Adrenal gland (tissue), 5 donors: ENCODE results near the gene LMNA.

Source experiments
- POLR2A ChIP-seq, 2 donors: fragments of 450-650 bp; IDR thresholded peaks; one replicate each; pipeline ENCODE4 v1.6.1; 2017; ENCODE audit warnings: antibody characterized with exemption in 2 of 2, mild to moderate bottlenecking in 2 of 2, moderate library complexity in 1 of 2
- TF ChIP-seq, protein P1 (sequence below), 6 experiments: fragments of 450-650 bp in 4 of 6; fragments of 200-600 bp in 2 of 6; sonication (generic) in 1 of 6; IDR thresholded peaks; 1 replicate in 5 of 6; 2 replicates in 1 of 6; pipeline versions ENCODE4 v1.5.1 to v1.8.0; 2016 to 2021; ENCODE audit warnings: antibody characterized with exemption in 6 of 6, mild to moderate bottlenecking in 2 of 6, moderate library complexity in 1 of 6
- donor health status: DM: no; HTN: no; CAD: no.

- TF ChIP-seq, protein P1, sequence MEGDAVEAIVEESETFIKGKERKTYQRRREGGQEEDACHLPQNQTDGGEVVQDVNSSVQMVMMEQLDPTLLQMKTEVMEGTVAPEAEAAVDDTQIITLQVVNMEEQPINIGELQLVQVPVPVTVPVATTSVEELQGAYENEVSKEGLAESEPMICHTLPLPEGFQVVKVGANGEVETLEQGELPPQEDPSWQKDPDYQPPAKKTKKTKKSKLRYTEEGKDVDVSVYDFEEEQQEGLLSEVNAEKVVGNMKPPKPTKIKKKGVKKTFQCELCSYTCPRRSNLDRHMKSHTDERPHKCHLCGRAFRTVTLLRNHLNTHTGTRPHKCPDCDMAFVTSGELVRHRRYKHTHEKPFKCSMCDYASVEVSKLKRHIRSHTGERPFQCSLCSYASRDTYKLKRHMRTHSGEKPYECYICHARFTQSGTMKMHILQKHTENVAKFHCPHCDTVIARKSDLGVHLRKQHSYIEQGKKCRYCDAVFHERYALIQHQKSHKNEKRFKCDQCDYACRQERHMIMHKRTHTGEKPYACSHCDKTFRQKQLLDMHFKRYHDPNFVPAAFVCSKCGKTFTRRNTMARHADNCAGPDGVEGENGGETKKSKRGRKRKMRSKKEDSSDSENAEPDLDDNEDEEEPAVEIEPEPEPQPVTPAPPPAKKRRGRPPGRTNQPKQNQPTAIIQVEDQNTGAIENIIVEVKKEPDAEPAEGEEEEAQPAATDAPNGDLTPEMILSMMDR (IDR thresholded peaks at IDR 0.05), result no peak
- TF ChIP-seq POLR2A (IDR thresholded peaks at IDR 0.05), result no peak
Observed at GRCh38 chr1:156090138-156090839, 24.2 kb upstream of the LMNA start.
